ENCODE results near the gene ARL8B.

DNA sequence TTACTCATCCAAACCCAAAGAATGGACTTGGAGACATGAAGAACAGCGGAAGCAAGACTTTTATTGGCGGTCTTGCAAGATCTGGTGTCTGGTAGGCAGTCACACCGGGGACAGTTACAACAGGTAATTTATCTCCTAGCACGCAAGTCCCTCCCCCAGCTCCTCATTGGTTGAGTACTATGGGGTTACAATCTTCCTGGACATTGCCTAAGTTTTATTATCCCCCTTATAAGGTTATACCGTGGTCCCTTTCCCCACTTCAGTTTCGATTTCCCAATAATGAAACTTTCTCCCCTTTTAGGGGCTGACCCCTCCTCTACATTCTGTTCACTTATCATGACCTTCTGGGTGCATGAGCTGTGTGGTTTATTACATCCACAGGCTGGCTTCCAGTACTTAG is 18.7 kb downstream of the ARL8B start:
- TF ChIP-seq, protein P1, sequence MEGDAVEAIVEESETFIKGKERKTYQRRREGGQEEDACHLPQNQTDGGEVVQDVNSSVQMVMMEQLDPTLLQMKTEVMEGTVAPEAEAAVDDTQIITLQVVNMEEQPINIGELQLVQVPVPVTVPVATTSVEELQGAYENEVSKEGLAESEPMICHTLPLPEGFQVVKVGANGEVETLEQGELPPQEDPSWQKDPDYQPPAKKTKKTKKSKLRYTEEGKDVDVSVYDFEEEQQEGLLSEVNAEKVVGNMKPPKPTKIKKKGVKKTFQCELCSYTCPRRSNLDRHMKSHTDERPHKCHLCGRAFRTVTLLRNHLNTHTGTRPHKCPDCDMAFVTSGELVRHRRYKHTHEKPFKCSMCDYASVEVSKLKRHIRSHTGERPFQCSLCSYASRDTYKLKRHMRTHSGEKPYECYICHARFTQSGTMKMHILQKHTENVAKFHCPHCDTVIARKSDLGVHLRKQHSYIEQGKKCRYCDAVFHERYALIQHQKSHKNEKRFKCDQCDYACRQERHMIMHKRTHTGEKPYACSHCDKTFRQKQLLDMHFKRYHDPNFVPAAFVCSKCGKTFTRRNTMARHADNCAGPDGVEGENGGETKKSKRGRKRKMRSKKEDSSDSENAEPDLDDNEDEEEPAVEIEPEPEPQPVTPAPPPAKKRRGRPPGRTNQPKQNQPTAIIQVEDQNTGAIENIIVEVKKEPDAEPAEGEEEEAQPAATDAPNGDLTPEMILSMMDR (IDR thresholded peaks at IDR 0.05): no peak
- no peak for TF ChIP-seq SIN3A (IDR thresholded peaks at IDR 0.05; ENCODE audit: borderline replicate concordance, insufficient read depth, low read depth, low read length)
- TF ChIP-seq, protein P2, sequence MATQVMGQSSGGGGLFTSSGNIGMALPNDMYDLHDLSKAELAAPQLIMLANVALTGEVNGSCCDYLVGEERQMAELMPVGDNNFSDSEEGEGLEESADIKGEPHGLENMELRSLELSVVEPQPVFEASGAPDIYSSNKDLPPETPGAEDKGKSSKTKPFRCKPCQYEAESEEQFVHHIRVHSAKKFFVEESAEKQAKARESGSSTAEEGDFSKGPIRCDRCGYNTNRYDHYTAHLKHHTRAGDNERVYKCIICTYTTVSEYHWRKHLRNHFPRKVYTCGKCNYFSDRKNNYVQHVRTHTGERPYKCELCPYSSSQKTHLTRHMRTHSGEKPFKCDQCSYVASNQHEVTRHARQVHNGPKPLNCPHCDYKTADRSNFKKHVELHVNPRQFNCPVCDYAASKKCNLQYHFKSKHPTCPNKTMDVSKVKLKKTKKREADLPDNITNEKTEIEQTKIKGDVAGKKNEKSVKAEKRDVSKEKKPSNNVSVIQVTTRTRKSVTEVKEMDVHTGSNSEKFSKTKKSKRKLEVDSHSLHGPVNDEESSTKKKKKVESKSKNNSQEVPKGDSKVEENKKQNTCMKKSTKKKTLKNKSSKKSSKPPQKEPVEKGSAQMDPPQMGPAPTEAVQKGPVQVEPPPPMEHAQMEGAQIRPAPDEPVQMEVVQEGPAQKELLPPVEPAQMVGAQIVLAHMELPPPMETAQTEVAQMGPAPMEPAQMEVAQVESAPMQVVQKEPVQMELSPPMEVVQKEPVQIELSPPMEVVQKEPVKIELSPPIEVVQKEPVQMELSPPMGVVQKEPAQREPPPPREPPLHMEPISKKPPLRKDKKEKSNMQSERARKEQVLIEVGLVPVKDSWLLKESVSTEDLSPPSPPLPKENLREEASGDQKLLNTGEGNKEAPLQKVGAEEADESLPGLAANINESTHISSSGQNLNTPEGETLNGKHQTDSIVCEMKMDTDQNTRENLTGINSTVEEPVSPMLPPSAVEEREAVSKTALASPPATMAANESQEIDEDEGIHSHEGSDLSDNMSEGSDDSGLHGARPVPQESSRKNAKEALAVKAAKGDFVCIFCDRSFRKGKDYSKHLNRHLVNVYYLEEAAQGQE (IDR thresholded peaks at IDR 0.05; ENCODE audit: insufficient read depth in 1 of 2, low read depth in 2 of 2, low read length in 1 of 2): no peak
